HG02885 (cell line): ENCODE data around the gene ATF7.

ENCODE experiments used
- ATAC-seq: cut with Tn5 transposase; IDR thresholded peaks from one replicate; pipeline ENCODE4 v1.9.1; 2021; ENCODE audit warnings: mild to moderate bottlenecking; ENCODE audit not compliant: unreplicated experiment, poor library complexity

ATF7 gene

GRCh38 chr12:53468282-53468681 is 157.9 kb downstream of the ATF7 start:
- no peak for ATAC-seq

GRCh38 chr12:53467880-53468279 is 158.3 kb downstream of the ATF7 start:
- no peak for ATAC-seq

- ATAC-seq: no peak
Measured at GRCh38 chr12:53467082-53467481, 159.1 kb downstream of the ATF7 start.

GRCh38 chr12:53466640-53467039 is 159.5 kb downstream of the ATF7 start:
- ATAC-seq: no peak

- no peak for ATAC-seq
Measured at GRCh38 chr12:53465679-53466078, 160.5 kb downstream of the ATF7 start.

- ATAC-seq: no peak
Measured at GRCh38 chr12:53464685-53465418, 161.3 kb downstream of the ATF7 start.

- no peak for ATAC-seq
Measured at GRCh38 chr12:53463802-53464560, 162.2 kb downstream of the ATF7 start.

- ATAC-seq: no peak
Measured at GRCh38 chr12:53462935-53463334, 163.2 kb downstream of the ATF7 start.

- ATAC-seq: no peak
Measured at GRCh38 chr12:53461591-53461990, 164.6 kb downstream of the ATF7 start.

- no peak for ATAC-seq
Measured at GRCh38 chr12:53461059-53461458, 165.1 kb downstream of the ATF7 start.

GRCh38 chr12:53459097-53459496 is 167.1 kb downstream of the ATF7 start:
- no peak for ATAC-seq
